OCI-LY7 (cell line): Measurements from ENCODE around the gene DPP10. TPM values are rescaled to one million over a fixed set of nuclear protein-coding genes. Genes with fewer than 3 reads are reported as not detected.

Source experiments
- BruUV-seq: library from RNA; stranded (reverse); fragments of 400-500 nt; replicated peaks from 2 replicates; lab custom pipeline; 2021; lab: Mats Ljungman, UMichigan
- CTCF ChIA-PET: fragments of 300-600 bp; sonication (Branson Sonifier 250); formaldehyde crosslinking; loops from one replicate; lab custom pipeline; 2022; ENCODE audit warnings: antibody characterized with exemption; ENCODE audit not compliant: unreplicated experiment; lab: Charles Lee
- POLR2A ChIA-PET: fragments of 300-600 bp; sonication (Branson Sonifier 250); formaldehyde crosslinking; loops from one replicate; lab custom pipeline; 2022; ENCODE audit warnings: antibody characterized with exemption; lab: Charles Lee
- DNase-seq: peaks from one replicate; pipeline ENCODE4 v3.0.0-alpha.2; 2015; ENCODE audit warnings: low spot score
- H2AFZ ChIP-seq: fragments of 200-600 bp; sonication (generic), shearing (Covaris generic); 2 replicates; pipeline ENCODE4 v1.6.1; 2014; ENCODE audit warnings: mild to moderate bottlenecking, antibody characterized with exemption, low read length, moderate library complexity
- H3K27ac ChIP-seq: fragments of 200-600 bp; sonication (generic); 2 replicates; pipeline ENCODE4 v1.5.1; 2014; ENCODE audit warnings: mixed run types, low read depth, mild to moderate bottlenecking, moderate library complexity, low read length, inconsistent platforms; ENCODE audit not compliant: poor library complexity, severe bottlenecking
- H3K36me3 ChIP-seq: fragments of 200-600 bp; sonication (generic); 2 replicates; pipeline ENCODE4 v1.6.1; 2014; ENCODE audit warnings: mild to moderate bottlenecking, antibody characterized with exemption, low read length, moderate library complexity, mixed read lengths; ENCODE audit not compliant: insufficient read depth
- H3K4me1 ChIP-seq: fragments of 200-600 bp; sonication (generic); 2 replicates; pipeline ENCODE4 v1.5.1; 2014; ENCODE audit warnings: mild to moderate bottlenecking, low read length; ENCODE audit not compliant: insufficient read depth, poor library complexity, severe bottlenecking
- H3K4me2 ChIP-seq: fragments of 200-600 bp; sonication (generic); 2 replicates; pipeline ENCODE4 v1.6.1; 2014; ENCODE audit warnings: mild to moderate bottlenecking, low read length
- H3K4me3 ChIP-seq: fragments of 200-600 bp; sonication (generic); 2 replicates; pipeline ENCODE4 v1.5.1; 2014; ENCODE audit warnings: mild to moderate bottlenecking, low read depth, low read length; ENCODE audit not compliant: poor library complexity, severe bottlenecking
- H3K79me2 ChIP-seq: fragments of 200-600 bp; sonication (generic); 2 replicates; pipeline ENCODE4 v1.6.1; 2016; ENCODE audit warnings: low read depth, mild to moderate bottlenecking, low read length, moderate library complexity, mixed read lengths; ENCODE audit not compliant: insufficient read depth
- H3K9me2 ChIP-seq: fragments of 200-600 bp; sonication (generic); 2 replicates; pipeline ENCODE4 v1.6.1; 2016; ENCODE audit warnings: mild to moderate bottlenecking, low read length, mixed read lengths; ENCODE audit not compliant: insufficient read depth
- H3K9me3 ChIP-seq: fragments of 200-600 bp; sonication (generic); 2 replicates; pipeline ENCODE4 v1.6.1; 2014; ENCODE audit warnings: mild to moderate bottlenecking, mixed run types, low read length, mixed read lengths
- H4K20me1 ChIP-seq: fragments of 200-600 bp; sonication (generic); 2 replicates; pipeline ENCODE4 v1.6.1; 2014; ENCODE audit warnings: mild to moderate bottlenecking, antibody characterized with exemption, low read length, moderate library complexity, mixed read lengths; ENCODE audit not compliant: insufficient read depth
- EZH2phosphoT487 ChIP-seq: fragments of 200-600 bp; sonication (generic); IDR thresholded peaks from 2 replicates; pipeline ENCODE4 v1.6.1; 2018; ENCODE audit warnings: low read depth, borderline replicate concordance, mild to moderate bottlenecking, mixed run types, antibody characterized with exemption, low read length, moderate library complexity, mixed read lengths
- intact Hi-C: fragments of 100-400 bp; cut with micrococcal nuclease; formaldehyde crosslinking; loops from one replicate; pipeline ENCODE4 v1.10.0; 2022; ENCODE audit not compliant: unreplicated experiment
- total RNA-seq, 2 experiments: library from RNA; depleted of rRNA in 1 of 2; stranded (reverse); fragments of >200 nt in 1 of 2; shearing (Covaris generic) in 1 of 2; gene quantifications; 2 replicates each; pipeline ENCODE4 v1.2.3, GENCODE V29; 2014 to 2022
- TF ChIP-seq, protein P1 (sequence below): fragments of 200-600 bp; sonication (generic); conservative IDR thresholded peaks from 2 replicates; pipeline ENCODE4 v1.5.1; 2014; ENCODE audit warnings: mild to moderate bottlenecking, antibody characterized with exemption, low read length, moderate library complexity, mixed read lengths

The DPP10 gene
- total RNA-seq, 2 experiments from 2014 or later: not detected

GRCh38 chr2:115568643-115569042, 1126.2 kb downstream of the DPP10 start:
- Histone ChIP-seq H2AFZ (no peak overlapping the region), H3K27ac (no peak overlapping the region), H3K4me2 (no peak overlapping the region), H3K36me3 (no peaks in the 10 kb centered on the region), H3K9me2 (no peaks in the 10 kb centered on the region), H3K4me3 (no peak overlapping the region), H4K20me1 (no peaks in the 10 kb centered on the region), H3K79me2 (no peaks in the 10 kb centered on the region), H3K9me3 (no peaks in the 10 kb centered on the region), H3K4me1 (no peaks in the 10 kb centered on the region)
- intact Hi-C loops: no loop called here
- no peak for DNase-seq
- CTCF ChIA-PET: no interaction called here
- POLR2A ChIA-PET: no interaction called here
- BruUV-seq: no TSS peak
- no peak for TF ChIP-seq EZH2phosphoT487
- TF ChIP-seq, protein P1, sequence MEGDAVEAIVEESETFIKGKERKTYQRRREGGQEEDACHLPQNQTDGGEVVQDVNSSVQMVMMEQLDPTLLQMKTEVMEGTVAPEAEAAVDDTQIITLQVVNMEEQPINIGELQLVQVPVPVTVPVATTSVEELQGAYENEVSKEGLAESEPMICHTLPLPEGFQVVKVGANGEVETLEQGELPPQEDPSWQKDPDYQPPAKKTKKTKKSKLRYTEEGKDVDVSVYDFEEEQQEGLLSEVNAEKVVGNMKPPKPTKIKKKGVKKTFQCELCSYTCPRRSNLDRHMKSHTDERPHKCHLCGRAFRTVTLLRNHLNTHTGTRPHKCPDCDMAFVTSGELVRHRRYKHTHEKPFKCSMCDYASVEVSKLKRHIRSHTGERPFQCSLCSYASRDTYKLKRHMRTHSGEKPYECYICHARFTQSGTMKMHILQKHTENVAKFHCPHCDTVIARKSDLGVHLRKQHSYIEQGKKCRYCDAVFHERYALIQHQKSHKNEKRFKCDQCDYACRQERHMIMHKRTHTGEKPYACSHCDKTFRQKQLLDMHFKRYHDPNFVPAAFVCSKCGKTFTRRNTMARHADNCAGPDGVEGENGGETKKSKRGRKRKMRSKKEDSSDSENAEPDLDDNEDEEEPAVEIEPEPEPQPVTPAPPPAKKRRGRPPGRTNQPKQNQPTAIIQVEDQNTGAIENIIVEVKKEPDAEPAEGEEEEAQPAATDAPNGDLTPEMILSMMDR: no peak

DNA sequence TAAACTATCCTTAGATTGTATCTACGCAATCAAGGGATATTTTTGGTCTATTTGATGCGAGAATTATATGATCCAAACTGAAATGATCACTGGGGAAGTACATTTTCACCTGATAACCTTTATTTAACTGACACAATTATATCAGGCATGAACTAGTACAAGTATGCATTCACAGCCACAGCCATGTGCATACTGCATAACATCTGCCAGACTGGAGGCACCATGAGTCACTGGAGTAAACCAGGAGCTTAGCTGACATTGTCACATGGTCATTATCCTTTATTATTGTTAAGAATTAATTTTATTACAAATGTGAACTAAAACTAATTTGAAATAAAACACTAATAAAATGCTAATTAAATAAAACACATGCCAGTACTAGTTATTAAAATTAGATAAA, 1127.1 kb downstream of the DPP10 start:
- no peaks in the 10 kb centered on the region for H3K9me3 ChIP-seq
- H3K4me2 ChIP-seq: no peak overlapping the region
- intact Hi-C loops: no loop called here
- H2AFZ ChIP-seq: no peak overlapping the region
- BruUV-seq: no TSS peak
- no peak overlapping the region for H3K4me3 ChIP-seq
- no peak overlapping the region for H3K27ac ChIP-seq
- POLR2A ChIA-PET: no interaction called here
- H3K9me2 ChIP-seq: no peaks in the 10 kb centered on the region
- no peaks in the 10 kb centered on the region for H4K20me1 ChIP-seq
- H3K4me1 ChIP-seq: no peaks in the 10 kb centered on the region
- H3K36me3 ChIP-seq: no peaks in the 10 kb centered on the region
- DNase-seq: no peak
- TF ChIP-seq, protein P1: no peak
- no peak for TF ChIP-seq EZH2phosphoT487
- no peaks in the 10 kb centered on the region for H3K79me2 ChIP-seq
- CTCF ChIA-PET: no interaction called here

DNA sequence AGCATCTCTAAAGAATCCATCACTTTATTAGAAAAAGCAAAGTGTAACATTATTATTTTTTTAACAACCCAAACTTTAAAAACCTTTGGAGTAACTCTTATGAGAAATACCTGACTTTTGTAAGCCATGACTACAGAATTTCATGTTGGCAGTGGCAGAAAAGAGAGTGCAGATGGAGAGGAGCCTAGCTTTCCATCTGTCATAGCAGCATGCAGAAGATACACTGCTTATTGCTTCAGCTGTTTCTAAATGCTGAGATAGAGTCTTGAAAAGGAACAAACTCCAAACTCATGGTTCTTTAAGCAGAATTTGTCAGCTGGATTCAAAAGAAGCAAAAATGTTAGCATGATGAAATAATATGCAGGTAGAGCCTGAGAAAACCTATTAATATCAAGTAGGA, 1130.3 kb downstream of the DPP10 start:
- H3K36me3 ChIP-seq: no peaks in the 10 kb centered on the region
- POLR2A ChIA-PET: no interaction called here
- no peaks in the 10 kb centered on the region for H4K20me1 ChIP-seq
- DNase-seq: no peak
- intact Hi-C loops: no loop called here
- no peaks in the 10 kb centered on the region for H3K9me2 ChIP-seq
- no peak for TF ChIP-seq EZH2phosphoT487
- TF ChIP-seq, protein P1: no peak
- H3K4me1 ChIP-seq: no peaks in the 10 kb centered on the region
- no peak overlapping the region for H2AFZ ChIP-seq
- H3K4me3 ChIP-seq: no peak overlapping the region
- no peaks in the 10 kb centered on the region for H3K79me2 ChIP-seq
- H3K4me2 ChIP-seq: no peak overlapping the region
- CTCF ChIA-PET: no interaction called here
- no peaks in the 10 kb centered on the region for H3K9me3 ChIP-seq
- no TSS peak for BruUV-seq
- H3K27ac ChIP-seq: no peak overlapping the region
